ENCODE measurements around the gene RBM39.

Gene RBM39

DNA sequence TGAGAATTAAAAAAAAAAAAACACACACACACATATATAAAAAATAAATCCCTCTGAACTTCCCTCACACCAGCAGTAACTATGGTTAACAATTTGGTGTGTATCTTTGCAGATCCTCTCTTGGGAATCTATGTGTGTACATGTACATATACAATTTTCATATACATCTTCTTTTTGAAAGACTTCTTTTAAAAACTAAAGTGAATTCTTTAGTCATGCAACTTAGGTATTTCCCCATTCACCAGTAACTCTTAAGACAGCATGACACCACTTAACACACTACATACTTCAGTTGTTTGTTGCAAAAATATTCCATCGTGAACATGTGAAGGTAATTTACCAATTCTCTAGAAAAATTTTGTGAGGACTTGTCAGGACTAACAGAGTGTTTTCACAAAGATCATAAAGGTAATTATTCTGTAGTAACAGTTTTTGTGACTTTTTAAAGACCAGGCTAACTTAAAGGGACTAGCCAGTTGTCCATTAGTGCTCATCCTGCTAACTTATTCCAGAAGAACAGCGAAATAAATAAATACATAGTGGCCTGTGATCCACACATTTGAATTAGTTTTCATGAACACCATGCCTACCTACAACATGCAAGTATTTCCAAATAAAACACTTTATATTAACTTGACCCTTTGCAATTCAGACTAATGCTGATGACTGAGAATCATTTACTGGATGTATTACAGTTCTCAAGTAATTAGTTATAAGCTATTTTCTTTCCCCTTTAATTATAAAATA, 12.1 kb downstream of the RBM39 start:
- no peak for TF ChIP-seq SIN3A (IDR thresholded peaks at IDR 0.05; ENCODE audit: borderline replicate concordance, insufficient read depth, low read length)
- no peak for TF ChIP-seq POLR2AphosphoS5 (IDR thresholded peaks at IDR 0.05; ENCODE audit: low read depth, low read length)
- TF ChIP-seq FOXP2 (optimal IDR thresholded peaks at IDR 0.05; ENCODE audit: borderline replicate concordance, extremely low read depth, extremely low read length, insufficient read depth) = no peak
- TF ChIP-seq, protein P1, sequence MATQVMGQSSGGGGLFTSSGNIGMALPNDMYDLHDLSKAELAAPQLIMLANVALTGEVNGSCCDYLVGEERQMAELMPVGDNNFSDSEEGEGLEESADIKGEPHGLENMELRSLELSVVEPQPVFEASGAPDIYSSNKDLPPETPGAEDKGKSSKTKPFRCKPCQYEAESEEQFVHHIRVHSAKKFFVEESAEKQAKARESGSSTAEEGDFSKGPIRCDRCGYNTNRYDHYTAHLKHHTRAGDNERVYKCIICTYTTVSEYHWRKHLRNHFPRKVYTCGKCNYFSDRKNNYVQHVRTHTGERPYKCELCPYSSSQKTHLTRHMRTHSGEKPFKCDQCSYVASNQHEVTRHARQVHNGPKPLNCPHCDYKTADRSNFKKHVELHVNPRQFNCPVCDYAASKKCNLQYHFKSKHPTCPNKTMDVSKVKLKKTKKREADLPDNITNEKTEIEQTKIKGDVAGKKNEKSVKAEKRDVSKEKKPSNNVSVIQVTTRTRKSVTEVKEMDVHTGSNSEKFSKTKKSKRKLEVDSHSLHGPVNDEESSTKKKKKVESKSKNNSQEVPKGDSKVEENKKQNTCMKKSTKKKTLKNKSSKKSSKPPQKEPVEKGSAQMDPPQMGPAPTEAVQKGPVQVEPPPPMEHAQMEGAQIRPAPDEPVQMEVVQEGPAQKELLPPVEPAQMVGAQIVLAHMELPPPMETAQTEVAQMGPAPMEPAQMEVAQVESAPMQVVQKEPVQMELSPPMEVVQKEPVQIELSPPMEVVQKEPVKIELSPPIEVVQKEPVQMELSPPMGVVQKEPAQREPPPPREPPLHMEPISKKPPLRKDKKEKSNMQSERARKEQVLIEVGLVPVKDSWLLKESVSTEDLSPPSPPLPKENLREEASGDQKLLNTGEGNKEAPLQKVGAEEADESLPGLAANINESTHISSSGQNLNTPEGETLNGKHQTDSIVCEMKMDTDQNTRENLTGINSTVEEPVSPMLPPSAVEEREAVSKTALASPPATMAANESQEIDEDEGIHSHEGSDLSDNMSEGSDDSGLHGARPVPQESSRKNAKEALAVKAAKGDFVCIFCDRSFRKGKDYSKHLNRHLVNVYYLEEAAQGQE (IDR thresholded peaks at IDR 0.05; ENCODE audit: insufficient read depth in 1 of 2, low read depth in 2 of 2, low read length in 2 of 2) = no peak
- no peak for TF ChIP-seq TAF1 (IDR thresholded peaks at IDR 0.05; ENCODE audit: borderline replicate concordance, insufficient read depth, low read length)

DNA sequence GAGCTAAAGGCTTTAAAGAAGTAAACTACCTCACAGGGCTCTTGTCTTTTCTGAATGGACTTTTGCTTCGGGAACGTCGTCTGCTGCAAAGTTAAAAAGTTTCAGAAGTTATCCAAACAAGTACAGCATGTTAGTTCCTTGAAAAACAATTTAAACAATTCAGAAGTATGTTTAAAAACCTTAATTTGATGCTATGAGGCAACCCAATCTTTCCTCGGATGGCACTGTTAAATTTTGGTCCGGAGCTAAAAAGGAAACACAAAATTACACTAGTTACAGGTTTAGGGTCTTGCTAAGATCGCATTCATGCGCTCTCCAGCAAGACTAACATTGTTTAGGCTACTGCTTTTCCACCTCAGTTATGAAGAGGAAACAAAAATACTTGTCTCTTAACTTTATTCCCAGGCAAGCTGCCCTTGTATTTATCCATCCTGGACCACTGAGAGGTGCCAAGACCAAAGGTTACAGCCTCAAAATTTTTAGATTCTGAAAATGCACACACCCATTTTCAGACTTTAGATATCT, 12.7 kb downstream of the RBM39 start:
- TF ChIP-seq, protein P1 (IDR thresholded peaks at IDR 0.05; ENCODE audit: insufficient read depth in 1 of 2, low read depth in 2 of 2, low read length in 2 of 2) = no peak
- TF ChIP-seq TAF1 (IDR thresholded peaks at IDR 0.05; ENCODE audit: borderline replicate concordance, insufficient read depth, low read length) (no peak), FOXP2 (optimal IDR thresholded peaks at IDR 0.05; ENCODE audit: borderline replicate concordance, extremely low read depth, extremely low read length, insufficient read depth) (no peak), POLR2AphosphoS5 (IDR thresholded peaks at IDR 0.05; ENCODE audit: low read depth, low read length) (no peak), SIN3A (IDR thresholded peaks at IDR 0.05; ENCODE audit: borderline replicate concordance, insufficient read depth, low read length) (no peak)

DNA sequence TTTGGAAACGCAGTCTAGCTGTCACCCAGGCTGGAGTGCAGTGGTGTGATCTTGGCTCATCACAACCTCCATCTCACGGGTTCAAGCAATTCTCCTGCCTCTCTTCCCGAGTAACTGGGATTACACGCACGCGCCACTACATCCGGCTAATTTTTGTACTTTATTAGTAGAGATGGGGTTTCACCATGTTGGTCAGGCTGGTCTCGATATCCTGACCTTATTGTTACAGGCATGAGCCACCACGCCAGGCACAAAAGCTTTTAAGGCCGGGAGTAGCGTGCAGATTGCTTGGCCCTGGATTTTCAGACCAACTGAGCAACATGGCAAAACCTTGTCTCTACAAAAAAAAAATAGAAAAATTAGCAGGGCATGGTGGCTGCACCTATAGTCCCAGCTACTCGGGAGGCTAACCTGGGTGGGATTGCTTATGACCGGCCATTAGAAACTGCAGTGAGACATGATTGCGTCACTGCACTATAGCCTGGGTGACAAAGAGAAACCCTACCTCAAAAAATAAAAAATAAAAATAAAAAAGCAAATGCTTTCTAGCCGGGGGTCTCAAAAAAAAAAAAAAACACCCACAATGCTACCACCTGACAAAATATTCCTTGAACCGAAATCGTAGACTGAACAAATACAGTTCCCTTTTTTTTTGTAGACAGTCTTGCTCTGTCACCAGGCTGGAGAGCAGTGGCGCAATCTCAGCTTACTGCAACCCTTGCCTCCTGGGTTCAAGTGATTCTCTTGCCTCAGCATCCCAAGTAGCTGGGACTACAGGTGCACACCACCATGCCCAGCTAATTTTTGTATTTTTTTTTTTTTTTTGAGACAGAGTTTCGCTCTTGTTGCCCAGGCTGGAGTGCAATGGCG, 15.0 kb downstream of the RBM39 start:
- TF ChIP-seq FOXP2 (optimal IDR thresholded peaks at IDR 0.05; ENCODE audit: borderline replicate concordance, extremely low read depth, extremely low read length, insufficient read depth) = no peak
- no peak for TF ChIP-seq POLR2AphosphoS5 (IDR thresholded peaks at IDR 0.05; ENCODE audit: low read depth, low read length)
- TF ChIP-seq, protein P1 (IDR thresholded peaks at IDR 0.05; ENCODE audit: insufficient read depth in 1 of 2, low read depth in 2 of 2, low read length in 2 of 2) = no peak
- no peak for TF ChIP-seq TAF1 (IDR thresholded peaks at IDR 0.05; ENCODE audit: borderline replicate concordance, insufficient read depth, low read length)
- no peak for TF ChIP-seq SIN3A (IDR thresholded peaks at IDR 0.05; ENCODE audit: borderline replicate concordance, insufficient read depth, low read length)

DNA sequence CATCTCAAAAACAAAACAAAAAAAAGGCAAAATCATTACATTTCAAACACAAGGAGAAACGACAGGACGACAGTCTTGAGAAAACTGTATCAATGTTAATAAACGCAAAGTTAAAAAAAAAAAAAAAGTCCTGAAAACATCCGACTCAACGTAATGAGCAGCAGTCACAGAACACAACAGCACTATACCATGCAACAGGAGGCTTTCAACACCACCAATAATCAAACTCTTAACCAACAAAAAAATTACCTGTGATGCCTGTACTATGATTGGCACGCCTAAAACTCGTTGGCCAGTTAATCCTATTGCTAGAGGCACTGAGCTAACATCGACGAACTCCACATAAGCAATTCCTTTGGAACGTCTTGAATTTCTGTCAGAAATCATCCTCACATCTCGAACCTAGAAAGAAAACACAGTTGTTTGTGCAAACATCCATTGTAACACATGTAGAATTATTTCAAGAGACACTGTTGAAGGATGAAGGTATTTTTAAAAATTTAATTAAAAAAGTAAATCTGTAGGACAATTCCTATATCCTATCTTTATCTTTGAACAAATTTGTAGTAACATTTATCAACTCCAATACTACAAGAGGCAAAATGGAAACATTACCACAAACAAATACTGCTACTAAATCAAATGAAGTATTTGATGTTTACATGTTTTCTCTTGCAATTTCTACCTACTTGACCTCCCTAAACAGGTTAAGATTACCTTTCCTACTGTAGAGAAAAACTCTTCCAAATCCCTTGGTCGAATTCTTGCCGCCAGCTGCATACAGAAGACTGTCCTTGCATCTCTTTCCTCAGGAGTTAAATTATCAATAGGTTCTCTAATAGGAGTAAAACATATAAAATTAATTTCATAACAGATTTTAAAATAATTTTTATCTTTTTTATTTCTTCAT, 17.5 kb downstream of the RBM39 start:
- TF ChIP-seq POLR2AphosphoS5 (IDR thresholded peaks at IDR 0.05; ENCODE audit: low read depth, low read length) (peak; percentile 35; the same call in 1 of the 2 replicates), SIN3A (IDR thresholded peaks at IDR 0.05; ENCODE audit: borderline replicate concordance, insufficient read depth, low read length) (no peak)

DNA sequence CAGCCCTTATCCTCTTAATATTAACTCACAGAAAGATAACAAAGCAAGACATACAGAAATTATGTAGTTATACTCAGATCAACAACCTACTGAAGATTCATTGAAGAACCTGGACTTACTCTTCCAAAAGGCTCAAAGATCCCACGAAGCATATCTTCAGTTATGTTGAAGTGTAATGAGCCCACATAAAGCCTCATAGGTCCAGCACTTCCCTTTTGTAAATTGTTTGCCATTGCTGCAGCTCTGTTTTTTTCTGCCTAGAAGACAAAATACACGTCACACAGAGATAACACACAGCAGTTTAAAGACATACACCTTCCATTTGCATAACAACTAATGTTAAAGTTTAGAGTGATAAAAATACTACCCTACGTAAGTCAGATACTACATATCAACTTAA, 20.4 kb downstream of the RBM39 start:
- TF ChIP-seq SIN3A (IDR thresholded peaks at IDR 0.05; ENCODE audit: borderline replicate concordance, insufficient read depth, low read length) (no peak), FOXP2 (optimal IDR thresholded peaks at IDR 0.05; ENCODE audit: borderline replicate concordance, extremely low read depth, extremely low read length, insufficient read depth) (no peak), POLR2AphosphoS5 (IDR thresholded peaks at IDR 0.05; ENCODE audit: low read depth, low read length) (0 out of 2 replicates have a peak, but pooled peaks have one; percentile 31), TAF1 (IDR thresholded peaks at IDR 0.05; ENCODE audit: borderline replicate concordance, insufficient read depth, low read length) (no peak)
- TF ChIP-seq, protein P1 (IDR thresholded peaks at IDR 0.05; ENCODE audit: insufficient read depth in 1 of 2, low read depth in 2 of 2, low read length in 2 of 2) = no peak

Measured in PFSK-1 (cell line).